Measurements from ENCODE around the gene SSC4D.
A peak's percentile ranks its signal among the peaks of the same experiment; 100 is the strongest.
"Not testable (repeated sequence)": the region's sequence is repeated elsewhere in the genome, so short reads cannot be mapped to it uniquely, and the experiment has no call there.

Gene SSC4D

DNA sequence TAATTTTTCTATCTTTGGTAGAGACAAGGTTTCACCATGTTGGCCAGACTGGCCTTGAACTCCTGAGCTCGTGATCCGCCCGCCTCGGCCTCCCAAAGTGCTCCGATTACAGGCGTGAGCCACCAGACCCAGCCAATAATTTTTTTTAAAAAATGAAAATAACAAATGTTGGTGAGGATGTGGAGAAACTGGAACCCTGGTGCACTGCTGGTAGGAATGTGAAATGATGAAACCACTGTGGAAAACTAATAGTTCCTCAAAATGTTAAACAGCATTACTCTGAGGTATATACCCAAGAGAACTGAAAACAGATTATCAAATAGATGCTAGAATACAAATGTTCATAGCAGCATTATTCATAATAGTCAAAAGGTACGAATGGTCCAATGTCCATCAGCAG, 27.7 kb downstream of the SSC4D start:
- DNase-seq = no peak

DNA sequence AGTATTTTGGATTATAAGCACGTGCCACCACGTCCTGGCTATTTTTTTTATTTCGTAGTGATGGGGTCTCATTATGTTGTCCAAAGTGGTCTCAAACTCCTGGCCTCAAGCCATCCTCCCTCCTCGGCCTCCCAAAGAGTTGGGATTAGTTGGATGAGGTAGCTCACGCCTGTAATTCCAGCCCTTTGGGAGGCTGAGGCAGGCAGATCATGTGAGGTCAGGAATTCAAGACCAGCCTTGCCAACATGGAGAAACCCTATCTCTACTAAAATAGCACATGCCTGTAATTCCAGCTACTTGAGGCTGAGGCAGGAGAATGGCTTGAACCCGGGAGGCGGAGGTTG, 28.9 kb downstream of the SSC4D start:
- no peak for DNase-seq

DNA sequence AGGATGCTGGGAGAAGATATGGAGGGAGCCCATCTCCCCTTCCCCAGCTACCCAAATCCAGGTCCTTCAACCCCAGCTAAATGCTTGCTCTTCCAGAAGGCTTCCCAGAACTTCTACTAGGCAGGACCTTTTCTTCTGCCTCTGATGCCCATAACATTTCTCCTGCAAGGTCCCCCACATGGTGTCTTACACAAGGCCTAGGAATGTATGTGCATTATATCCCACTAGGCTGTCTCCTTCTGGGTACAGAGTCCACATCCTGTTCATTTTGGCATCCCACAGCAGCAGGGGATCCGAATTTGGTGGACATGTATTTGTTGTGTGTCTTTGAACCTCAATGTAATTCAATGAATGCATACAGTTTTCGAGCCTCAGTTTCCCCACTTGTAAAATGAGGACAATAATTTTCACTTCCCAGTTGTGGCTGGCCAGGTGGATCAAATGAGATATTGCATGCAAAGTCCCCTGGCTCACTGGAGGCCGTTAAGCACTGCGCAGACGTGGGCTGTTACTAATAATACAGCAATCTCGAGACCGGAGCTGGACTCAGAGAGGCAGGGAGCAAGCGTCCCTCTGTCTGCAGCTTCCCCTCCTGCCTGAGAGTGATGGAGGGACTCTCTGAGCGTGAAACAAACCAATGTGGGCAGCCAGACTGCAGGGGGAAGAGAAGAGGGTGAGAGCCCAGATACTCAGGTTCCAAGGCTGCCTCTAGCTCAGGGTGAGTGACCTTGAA, 32.1 kb downstream of the SSC4D start:
- no peak for DNase-seq

DNA sequence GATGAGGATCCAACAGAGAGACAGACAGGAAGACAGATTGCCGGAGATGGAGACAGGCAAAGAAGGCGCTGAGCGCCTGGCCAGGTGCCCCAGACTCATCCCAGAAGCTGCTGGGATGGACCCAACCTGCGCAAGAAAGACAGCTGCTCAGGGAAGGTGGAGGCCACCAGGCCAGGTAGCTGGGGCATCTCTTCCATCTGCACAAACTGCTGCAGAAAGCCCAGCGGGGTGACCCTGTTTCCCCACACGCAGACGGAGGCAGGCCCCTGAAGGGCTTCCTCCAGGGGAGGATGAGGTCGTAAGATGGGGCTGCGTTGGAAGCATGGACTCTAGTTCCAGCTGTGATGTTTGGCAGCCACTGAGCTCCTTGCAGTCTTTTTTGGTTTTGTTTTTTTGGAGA, 34.2 kb downstream of the SSC4D start:
- no peak for DNase-seq

DNA sequence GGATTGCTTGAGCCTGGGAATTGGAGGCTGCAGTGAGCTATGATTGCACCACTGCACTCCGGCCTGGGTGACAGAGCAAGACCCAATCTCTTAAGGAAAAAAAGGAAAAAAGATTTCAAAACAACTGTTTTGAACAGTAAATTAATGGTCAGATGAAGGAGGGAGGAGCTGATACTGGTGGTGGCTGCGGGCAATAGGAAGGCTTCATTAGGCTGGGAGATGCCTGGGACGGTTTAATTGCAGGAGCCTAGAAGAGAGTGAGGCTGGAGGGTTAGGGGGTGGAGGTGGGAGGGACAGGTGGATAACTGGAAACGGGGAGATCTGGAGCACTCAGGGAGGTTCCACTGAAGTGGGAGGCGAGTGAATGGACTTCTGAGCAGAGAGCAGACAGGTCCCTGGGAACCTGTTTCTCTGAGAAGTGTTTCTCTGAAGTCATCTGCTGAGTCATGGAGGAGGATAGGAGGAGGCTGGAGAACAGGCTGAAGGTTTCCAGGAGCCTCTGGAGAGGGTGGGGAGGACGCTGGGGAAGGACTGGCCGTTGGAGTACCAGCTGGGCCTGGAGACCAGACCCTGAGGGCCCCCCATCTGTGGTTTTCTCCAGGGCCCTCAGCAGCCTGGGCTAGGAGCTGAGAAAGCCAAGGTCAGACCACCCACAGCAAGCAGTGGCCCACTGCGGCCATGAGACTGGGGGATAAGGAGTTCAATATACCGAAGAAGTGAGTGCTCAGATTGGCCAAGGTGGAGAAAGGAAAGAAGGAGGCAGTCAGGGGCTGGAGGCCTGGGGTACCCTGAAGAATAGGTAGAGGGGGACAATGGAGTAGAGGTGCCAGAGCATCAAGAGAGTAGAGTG, 36.3 kb downstream of the SSC4D start:
- no peak for DNase-seq

DNA sequence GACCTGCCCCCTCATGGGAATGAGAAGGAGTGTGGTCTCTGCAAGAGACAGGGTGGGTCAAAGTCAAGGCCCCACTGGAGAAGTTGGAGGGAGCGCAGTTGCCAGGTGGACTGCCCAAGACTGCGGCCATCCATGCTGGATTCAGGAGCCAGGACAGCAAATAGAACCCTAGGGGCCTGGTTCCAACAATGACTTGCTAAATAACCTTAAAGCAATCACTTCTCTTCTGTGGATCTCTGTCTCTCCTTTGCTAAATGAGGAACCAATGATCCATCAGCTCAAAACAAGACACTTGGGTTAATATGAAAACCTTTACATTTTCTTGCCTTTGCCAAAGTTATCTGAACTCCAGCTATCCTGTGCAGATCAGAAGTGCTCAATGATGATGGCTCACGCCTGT, 38.1 kb downstream of the SSC4D start:
- no peak for DNase-seq

DNA sequence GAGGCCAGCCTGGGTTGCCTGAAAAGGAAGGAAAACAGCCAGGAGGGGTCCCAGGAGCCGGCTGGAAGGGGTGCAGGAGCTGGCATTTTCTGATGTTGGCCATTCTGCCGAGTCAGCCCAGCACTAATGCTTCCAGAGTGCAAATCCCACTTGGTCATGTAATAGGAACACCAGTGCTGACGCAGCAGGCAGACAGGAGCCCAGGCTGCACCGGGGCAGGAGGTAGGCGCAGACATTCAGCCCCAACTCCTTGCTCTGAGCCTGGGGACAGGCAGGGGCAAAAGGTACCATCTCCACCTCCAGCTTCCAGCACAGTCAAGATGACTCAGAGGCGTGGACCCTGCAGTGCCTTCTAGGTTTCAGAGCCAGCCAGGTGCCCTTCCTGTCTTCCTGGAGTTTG, 40.5 kb downstream of the SSC4D start:
- no peak for DNase-seq

DNA sequence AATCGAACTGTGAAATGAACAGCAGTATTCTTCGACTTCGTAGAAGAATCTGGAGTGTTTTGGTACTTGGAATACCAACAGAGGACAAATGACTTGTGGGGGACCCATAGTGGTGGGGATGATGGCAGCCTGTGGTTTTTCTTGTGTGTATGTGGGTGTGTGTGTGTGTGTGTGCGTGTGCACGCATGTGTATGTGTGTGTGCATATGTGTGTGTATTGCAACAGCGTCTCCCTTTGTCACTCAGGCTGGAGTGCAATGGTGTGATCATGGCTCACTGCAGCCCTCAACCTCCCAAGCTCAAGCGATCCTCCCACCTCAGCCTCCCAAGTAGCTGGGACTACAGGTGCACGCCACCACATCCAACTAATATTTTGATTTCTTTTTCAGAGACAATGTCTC, 41.3 kb downstream of the SSC4D start:
- no peak for DNase-seq

DNA sequence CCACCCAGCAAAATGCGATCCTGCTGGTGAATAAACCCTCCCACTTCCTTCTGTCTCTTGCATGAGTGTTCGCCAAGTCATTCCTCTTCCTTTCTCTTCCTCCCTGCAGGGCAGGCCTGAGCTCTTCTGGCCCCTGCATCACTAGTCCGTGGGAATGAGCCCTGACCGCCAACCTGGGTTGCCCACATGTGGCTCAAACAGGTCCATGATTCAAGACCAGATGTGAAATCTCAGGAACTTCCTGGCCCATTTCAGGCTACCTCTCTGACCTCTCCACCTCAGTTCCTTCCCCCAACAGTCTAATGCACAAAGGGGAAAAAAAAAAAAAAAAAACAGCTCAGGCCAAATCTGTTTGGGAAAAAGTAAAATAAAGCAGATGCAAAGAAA, 45.3 kb downstream of the SSC4D start:
- DNase-seq = no peak

DNA sequence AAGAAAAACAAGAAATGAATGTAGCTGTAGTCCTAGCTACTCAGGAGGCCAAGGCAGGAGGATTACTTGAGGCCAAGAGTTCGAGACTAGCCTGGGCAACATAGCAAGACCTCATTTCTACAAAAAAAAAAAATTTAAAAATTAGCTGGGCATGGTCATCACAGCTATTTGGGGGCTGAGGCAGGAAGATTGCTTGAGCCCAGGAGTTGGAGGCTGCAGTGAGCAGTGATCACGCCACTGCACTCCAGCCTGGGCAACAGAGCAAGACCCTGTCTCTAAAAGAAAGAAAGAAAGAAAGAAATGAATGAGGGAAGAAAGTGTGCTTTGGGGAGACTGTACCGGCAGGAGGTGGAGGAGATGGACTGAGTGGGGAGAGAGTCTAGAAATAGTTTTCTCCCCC, 45.7 kb downstream of the SSC4D start:
- DNase-seq = not testable (repeated sequence)

DNA sequence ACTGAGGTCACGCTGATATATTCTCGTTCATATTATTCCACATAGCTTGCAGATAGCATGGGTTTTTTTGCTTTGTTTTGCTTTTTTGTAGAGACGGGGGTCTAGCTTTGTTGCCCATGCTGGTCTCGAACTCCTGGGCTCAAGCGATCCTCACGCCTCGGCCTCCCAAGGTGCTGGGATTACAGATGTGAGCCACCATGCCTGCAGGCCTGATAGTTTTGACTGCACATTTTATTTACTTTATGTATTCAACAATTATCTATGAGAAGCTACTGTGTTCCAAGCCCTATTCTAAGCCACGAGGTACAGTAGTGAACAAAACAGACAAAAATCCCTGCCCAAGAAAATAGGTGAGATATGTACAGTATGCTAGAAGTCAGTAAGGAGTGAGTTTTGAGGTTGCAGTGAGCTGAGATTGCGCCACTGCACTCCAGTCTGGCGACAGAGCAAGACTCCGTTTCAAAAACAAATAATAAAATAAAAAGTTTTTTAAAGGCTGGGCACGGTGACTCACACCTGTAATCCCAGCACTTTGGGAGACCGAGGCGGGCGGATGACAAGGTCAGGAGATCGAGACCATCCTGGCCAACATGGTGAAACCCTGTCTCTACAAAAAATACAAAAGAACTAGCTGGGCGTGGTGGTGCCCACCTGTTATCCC, 49.4 kb downstream of the SSC4D start:
- no peak for DNase-seq

DNA sequence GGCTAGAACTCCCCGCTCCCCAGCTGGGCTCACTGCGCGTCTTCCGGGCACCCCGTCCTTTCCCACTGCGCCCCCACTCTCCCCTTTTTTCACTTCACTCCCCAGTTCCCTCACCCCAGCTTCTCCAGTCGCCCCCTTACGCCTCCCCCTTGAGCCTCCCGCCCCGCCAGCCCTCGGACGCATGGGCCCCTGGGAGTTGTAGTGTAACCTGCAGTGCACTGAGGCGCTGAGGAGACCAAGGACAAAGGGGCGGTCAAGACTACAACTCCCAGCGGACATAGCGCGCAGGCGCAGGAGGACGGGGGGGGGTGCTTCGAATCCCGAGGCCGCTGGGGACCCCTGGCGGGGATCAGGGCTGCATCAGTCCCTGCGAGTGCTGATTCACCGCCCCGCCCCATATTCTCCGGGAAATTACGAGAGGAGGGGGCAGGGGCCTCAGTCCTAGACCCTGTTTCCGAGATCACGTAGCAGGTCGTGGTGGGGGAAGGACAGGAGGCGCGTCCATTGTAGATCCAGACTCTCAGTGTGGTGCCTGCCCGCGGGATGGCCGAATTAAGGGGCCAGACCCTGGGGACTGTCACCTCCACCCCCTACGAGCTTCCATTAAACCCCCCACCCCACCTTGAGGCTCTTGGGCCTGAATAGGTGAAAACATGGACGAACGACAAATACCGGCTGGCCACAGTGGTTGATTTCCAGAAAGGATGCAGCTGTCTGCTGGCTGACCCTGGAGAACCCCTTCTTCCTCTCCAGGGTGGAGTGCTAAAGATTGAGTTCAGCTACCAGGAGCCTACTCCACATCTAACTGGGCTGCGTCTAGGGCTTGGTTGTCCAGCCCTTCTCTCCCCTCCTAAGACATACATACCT, 50.2 kb downstream of the SSC4D start:
- DNase-seq = peak; percentile 93

DNA sequence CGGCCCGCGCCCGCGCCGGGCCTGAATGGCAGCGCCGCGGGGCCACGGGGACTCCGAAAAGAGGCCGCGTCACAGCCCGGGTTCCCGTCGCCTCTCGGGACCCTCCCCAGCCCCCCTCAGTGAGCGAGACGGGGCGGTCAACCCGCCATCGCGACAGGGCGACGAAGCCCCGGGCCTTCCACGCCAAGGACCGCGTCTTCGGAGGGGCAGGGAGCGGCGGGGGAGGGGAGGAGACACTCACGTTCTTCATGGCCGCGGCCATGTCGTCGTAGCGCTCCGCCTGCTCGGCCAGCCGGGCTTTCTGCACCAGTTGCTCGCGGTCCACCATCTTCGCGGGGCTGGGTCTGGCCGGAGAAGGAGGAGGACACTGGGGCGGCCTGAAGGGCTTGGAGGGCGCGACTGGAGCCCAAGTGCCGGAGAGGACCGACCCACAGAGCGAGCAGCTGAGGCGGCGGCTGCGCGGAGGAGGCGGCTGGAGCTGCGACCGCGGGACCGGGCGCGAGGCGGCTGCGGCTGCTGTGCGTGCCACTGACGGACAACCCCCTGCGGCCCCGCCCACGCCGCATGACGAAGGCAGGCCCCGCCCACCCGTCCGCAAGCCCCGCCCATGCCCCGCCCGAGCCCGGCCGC, 50.9 kb downstream of the SSC4D start, which contains the start of gene YWHAG:
YWHAG (minus strand) TSS at position 511 of the 630 bp plus-strand sequence; CDS start at position 328, 183 bp downstream.
- DNase-seq = no peak

DNA sequence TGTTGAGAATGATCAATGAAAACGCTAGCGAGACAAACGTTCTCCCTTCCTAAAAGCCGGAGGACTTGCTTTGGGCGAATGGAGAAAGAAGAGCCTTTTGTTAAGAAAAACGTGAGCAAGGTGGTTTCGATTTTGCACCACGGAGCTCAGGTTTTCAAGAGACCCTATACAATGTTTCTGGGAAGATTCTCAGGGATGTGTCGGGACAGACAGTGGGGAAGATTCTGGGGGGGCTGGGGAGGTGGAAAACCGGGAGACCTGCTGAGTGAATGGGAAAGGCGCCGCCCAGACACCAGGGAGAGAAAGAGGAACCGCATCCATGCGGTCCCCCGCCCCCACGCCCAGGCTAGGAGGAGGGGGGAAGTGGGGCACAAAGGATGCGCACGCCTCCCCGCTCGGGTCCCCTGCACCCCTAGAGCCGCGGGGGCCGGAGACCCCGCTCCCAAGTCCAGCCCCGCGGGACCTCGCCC, 51.5 kb downstream of the SSC4D start:
- DNase-seq = no peak

DNA sequence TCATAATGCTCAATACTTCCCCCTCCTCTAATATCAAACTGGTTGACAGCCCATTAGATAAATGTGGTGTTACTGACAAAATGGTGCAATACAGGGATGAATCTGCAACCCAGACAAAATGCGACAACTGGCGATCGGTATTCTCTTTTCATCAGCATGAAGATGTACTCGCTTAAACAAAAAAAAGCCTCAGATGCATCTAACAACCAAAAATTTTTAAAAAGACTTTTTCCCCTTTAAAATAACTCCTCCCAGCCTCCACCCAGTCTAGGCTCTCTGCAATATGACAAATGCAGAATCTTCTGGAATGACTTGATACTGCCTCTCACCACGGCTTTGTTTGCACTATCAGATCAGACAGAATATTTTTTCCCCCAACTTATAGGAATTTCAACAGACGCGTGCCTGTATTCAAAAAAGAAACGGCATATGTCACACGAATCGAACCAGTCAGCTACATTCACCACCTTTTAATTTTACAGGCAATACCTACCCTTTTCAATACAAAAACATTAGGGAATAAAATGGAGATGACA, 52.0 kb downstream of the SSC4D start:
- no peak for DNase-seq

DNA sequence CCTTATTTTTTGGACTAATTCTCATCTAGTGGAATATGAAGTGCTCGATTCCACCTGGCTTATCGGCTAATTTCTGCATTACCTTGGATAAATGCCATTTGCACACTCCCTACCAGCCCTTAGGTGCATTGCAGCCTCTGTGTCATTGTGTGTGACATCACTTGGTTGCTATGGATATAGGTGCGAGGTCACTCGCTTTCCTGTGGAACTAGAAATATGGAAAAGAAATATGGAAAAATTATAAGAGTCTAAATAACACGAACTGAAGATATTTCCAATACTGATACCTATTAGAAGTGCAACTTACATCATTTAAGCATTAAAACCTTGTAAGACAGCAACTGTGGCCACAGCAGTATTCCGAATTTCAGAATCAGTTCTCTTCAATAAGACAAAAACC, 52.7 kb downstream of the SSC4D start:
- DNase-seq = peak; percentile 30

DNA sequence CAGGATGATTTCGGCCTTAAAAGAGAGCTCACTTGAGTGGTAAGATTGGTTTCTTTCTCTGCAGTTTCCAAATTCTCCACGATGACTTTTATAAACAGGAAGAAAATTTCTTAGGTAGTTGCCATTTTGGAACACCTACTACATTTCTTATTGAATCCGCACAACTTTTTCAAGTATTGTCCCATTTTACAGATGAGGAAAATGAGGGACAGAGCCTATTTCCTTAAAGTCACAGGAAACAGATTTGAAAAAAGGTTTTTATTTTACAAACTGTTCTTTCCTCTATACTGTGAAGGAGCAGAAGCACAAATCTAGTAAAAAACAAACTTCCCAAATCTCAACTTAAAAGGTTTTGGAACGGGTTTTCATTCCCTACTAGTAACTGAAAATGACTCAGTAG, 53.4 kb downstream of the SSC4D start:
- no peak for DNase-seq

DNA sequence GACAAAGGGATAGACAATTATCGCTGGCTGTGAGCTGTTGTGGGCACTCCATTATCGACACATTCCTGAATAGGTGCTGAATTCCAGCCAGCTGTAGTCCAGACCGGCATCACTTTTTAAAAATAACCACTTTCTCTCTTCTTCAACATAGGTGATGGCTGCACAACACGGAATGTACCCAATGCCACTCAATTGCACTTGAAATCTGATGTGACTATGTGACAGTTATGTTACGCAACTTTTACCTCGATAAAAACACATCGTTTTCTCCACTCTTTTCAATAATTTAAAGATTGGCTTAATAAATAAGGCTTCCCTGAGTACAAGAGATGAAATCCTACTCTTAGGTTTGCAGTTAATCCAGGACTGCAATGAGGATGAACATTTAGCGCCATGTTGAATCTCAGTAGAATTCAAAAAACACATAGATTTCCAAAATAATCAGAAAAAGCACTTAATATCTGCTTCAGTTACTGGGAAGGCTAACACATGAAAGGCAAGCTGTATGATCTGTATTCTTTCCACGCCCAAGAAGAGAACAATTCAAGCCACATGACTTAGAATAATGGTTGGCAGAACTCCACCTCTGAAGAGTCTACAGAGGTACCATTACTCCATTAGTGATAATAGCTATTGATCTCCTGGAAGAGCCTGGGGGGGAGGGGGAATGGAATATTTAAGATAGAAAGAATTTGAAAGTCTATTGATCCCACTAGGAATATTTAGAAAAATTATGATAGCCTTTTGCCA, 54.3 kb downstream of the SSC4D start:
- no peak for DNase-seq

DNA sequence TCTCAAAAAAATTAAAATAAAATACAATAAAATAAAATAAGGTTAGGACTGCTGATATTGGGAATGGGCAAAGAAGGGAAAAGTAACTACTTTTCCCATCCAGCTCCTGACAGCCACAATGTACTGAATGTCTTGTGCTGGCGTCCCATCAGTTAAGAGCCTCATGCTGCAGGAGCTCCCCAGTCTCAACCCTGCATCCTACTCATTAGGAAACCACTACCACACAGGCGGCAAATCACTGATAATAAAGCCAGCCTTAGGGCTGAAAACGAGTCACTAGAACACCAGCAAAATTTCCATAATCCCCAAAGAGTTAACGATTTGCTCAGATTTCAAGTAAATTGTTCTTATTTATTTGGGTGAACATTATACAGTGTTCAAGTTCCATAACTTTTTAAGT, 55.0 kb downstream of the SSC4D start:
- DNase-seq = no peak

DNA sequence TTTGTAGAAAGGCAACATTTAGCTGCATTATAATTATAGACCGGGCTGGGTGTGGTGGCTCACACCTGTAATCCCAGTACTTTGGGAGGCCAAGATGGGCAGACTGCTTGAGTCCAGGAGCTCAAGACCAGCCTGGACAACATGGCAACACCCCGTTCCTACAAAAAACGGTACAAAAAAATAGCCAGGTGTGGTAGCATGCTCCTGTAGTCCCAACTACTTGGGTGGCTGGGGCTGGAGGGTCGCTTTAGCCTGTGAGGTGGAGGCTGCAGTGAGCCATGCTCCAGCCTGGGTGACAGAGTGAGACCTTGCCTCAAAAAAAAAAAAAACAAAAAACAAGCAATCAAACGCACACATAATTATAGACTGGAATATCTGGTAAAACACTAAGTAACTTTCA, 55.8 kb downstream of the SSC4D start:
- no peak for DNase-seq

DNA sequence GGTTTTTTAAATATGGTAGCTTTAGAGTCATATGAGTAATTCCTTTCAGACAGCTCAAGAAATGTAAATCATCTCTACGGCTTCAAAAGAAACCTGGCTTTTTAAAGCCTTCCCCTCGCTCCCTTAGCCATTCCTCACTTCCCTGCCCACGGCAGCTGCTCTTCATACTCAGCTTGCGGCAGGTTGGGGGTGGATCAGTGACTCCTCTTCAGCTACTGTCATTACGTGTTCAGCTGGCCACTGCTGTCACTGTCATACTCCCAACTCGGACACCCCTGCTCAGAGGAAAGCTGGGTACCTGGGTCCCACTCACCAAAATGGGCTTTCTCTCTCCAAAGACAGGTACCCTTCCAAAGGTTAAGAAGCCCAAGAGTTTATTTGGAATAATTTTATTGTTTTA, 57.3 kb downstream of the SSC4D start:
- no peak for DNase-seq
